HG02938 (cell line): ENCODE data around the gene NBEAL1.
"Not testable (repeated sequence)": the region's sequence is repeated elsewhere in the genome, so short reads cannot be mapped to it uniquely, and the experiment has no call there.

Source experiments
- ATAC-seq: cut with Tn5 transposase; IDR thresholded peaks from one replicate; pipeline ENCODE4 v1.9.1; 2021; ENCODE audit warnings: mild to moderate bottlenecking, moderate library complexity; ENCODE audit not compliant: unreplicated experiment

Gene NBEAL1

GRCh38 chr2:203014456-203015199, at the start of gene NBEAL1:
Gene NBEAL1 (plus strand): TSS chr2:203014875. CDS start chr2:203016385, 1,510 bp downstream.
- peak; percentile 96 for ATAC-seq

DNA sequence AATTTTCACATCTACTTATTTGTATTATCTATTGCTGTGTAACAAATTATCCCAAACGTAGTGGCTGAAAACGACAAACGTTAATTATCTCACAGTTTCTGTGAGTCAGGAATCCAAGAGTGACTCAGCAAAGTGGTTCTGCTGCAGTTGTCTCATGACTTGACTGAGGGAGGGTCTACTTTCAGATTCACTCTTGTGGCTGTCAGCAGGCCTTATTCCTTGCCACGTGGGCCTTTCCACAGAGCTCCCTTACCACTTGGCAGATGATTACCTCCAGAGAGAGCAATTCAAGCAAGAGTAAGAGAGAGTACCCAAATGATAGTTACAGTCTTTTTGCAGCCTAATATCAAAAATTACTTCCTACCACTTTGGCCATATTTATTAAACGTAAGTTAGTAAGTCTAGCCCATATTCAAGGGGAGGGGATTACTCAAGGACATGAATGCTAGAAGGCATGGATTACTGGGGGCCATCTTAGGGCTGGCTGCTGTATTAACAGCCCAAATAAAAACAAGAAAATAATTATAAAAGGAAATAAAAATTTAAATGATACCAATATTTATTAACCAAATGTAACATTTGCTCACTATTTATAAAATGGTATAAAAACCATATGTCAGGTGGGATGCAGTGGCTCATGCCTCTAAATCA, 48.7 kb upstream of the NBEAL1 start:
- ATAC-seq: peak; percentile 64

GRCh38 chr2:202969404-202969803, 45.3 kb upstream of the NBEAL1 start:
- not testable (repeated sequence) for ATAC-seq

- no peak for ATAC-seq
Measured at GRCh38 chr2:202976809-202977208, 37.9 kb upstream of the NBEAL1 start.

- no peak for ATAC-seq
Measured at GRCh38 chr2:202982779-202983491, 31.7 kb upstream of the NBEAL1 start.

DNA sequence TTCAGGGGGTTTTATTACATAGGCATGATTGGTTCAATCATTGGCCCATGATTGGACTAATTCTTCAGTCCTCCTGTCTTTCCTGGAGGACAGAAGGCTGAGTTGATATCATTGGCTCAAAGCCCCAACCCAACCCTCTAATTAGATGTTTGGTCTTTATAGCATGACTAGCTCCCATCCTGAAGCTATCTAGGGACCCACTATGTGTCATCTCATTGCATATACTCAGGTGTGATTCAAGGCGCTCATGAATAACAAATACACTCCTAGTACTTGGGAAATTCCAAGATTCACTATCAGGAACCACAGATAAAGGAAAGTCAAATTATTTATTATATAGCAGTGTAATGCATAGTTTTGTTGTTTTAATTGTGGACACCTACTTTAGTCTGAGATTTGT, 24.9 kb upstream of the NBEAL1 start:
- ATAC-seq: no peak

DNA sequence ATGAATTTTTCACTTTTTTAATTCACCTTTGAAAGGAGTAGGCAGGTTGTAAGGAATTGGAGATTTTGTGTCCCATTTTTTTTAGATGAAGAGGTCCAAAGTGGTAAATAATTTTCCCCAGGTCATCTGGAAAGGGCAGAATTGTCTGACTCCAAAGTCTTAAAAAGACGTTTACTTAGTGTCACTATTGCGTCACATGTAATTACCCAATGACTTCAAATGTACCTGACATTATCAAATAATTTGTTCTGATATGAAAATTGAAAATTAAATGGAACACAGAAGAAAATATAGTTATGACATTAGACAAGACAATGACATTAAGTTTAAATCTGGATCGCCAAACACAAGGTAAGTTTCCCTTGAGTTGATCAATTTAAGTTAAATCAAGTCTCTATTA, 24.2 kb upstream of the NBEAL1 start:
- no peak for ATAC-seq

GRCh38 chr2:202997113-202997512, 17.6 kb upstream of the NBEAL1 start:
- ATAC-seq: not testable (repeated sequence)

DNA sequence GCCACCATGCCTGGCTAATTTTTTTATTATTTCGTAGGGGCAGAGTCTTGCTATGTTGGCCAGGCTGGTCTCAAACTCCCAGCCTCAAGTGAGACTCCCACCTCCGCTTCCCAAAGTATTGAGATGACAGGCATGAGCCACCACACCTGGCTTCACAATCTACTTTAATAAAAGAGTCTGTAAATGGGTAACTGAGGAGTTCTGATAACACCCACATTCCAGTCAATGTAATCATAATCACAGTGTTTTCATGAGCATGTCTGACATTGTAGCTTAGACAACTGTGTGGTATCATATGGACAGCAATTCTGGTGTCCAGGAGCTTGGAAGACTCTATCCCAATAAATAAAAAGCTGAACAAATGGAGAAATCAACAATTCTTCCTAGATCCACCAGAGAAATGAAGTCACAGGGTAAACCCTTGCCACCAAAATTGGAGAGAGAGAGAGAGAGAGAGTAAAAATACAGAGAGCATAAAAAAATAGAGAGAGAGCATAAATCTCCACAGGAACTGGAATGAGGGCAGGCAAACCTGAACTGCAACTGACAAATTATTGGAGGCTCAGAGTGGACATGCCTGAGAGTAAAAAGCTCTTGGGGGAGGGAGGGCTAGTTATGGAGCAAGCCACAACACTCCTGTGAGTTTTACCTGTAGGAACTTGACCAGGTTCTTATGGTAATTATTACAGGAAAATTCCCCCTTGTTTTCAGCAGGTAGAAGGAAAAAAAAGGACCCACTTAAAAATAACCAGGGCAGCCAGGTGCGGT, 12.4 kb upstream of the NBEAL1 start:
- ATAC-seq: no peak

DNA sequence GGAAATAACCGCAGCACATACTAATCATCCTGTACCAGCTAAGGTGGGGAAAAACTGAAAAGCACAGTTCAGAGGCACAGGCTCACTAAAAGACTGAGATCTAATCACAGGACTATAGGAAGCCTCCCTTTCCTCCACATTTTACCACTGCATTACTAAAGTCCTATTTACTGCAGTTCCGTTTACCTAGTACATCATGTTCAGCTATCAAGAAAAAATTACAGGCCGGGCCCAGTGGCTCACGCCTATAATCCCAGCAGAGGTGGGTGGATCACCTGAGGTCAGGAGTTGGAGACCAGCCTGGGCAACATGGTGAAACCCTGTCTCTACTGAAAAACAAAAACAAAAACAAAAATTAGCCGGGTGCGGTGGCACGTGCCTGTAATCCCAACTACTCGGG, 11.0 kb upstream of the NBEAL1 start:
- no peak for ATAC-seq

DNA sequence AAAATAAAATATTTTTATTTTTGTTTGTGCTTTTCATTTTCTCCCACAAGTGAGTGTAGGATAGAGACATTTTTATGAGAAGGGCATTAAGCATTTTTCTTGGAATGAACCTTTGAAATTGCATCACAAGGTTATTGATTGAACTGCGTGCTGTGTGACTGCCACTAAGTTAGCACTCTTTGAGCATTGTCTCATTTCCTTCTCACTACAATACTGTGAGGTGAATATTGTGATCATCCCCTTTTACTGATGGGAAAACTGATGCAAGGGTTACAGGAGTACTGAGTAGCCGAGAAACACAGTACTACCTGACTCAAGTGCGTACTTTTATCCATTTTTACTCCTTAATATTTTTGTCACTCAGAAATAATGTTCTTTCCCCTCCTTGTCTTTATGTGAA, 2.0 kb downstream of the NBEAL1 start:
- ATAC-seq: no peak

GRCh38 chr2:203018181-203018580, 3.5 kb downstream of the NBEAL1 start:
- no peak for ATAC-seq

- no peak for ATAC-seq
Measured at GRCh38 chr2:203019142-203019541, 4.5 kb downstream of the NBEAL1 start.

DNA sequence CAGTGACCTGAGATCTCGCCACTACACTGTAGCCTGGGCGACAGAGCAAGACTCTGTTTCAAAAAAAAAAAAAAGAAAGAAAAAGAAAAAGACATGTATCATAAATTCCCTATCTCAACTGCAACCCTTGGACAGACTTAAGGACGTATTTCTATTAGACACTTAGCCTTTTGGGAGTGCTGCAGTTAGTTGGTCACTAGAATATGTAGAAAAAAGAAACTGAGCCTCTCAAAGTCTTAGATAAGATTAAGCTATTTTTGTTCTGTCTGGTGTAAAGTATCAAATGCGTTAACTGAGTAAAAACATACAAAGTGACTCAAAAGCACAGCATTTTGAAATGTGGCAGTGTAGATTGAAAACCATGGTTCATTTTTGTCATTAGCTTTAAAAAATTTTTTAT, 7.3 kb downstream of the NBEAL1 start:
- ATAC-seq: no peak

GRCh38 chr2:203022751-203023150, 8.1 kb downstream of the NBEAL1 start:
- ATAC-seq: no peak

- no peak for ATAC-seq
Measured at GRCh38 chr2:203025592-203025991, 10.9 kb downstream of the NBEAL1 start.

- ATAC-seq: no peak
Measured at GRCh38 chr2:203030545-203030944, 15.9 kb downstream of the NBEAL1 start.

DNA sequence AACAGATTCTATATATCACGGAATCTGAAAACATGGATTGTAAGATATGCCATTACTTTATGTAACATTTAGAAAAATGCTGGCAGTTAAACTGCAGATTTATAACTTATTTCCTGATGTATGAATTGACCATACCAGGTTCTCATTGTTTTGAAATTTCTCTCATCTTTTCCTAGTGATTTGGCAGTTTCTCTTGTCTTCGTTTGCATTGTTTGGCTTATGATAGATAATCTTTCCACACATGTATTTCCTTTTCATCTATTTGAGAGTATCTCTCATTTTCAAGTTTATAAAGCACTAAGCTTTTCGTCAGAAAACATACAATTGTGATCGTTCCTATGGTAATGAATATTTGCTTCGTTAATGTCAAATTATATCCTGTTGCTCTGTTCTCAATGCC, 16.3 kb downstream of the NBEAL1 start:
- ATAC-seq: no peak

GRCh38 chr2:203033395-203033794, 18.7 kb downstream of the NBEAL1 start:
- no peak for ATAC-seq

DNA sequence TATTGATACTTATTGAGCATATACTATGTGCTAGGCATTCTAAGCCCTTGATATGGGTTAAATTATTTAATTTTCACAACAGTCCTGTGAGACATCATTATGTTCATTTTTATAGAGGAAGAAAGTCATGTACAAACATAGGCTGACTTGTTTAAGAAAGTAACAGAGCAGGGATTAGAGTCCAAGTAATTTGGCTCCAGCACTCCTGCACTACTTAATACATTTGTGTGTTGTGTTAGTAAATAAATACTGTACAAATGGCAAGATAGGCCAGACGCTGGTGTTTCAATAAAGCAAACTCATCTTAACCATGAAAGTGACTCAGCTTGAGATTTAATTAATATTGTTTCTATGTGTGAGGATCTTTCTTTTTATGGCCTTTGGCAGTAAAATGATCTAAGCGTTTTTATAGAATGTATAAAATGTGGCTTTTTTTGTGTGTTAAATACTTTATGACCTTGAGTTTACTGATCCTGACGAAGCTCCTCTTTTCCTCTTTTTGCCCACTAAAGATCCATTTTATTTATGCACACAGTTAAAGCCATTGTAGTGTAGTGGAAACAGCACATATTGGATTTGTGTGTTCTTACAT, 21.3 kb downstream of the NBEAL1 start:
- ATAC-seq: no peak

GRCh38 chr2:203037026-203037425, 22.4 kb downstream of the NBEAL1 start:
- no peak for ATAC-seq
